SK-N-SH (cell line): ENCODE results near the gene PRR11.

Source experiments
- CHD2 ChIP-seq: fragments of 150-350 bp; IDR thresholded peaks from 2 replicates; pipeline ENCODE4 v1.6.1; 2018; ENCODE audit warnings: low read length; ENCODE audit not compliant: partially characterized antibody
- CTCF ChIP-seq: fragments of 200-600 bp; sonication (generic); IDR thresholded peaks from 2 replicates; pipeline ENCODE4 v1.6.1; 2017; ENCODE audit warnings: antibody characterized with exemption, mild to moderate bottlenecking, moderate library complexity
- FOXM1 ChIP-seq: IDR thresholded peaks from 2 replicates; pipeline ENCODE4 v1.4.0; 2012; ENCODE audit warnings: low read depth, mild to moderate bottlenecking
- JUND ChIP-seq: IDR thresholded peaks from 2 replicates; pipeline ENCODE4 v1.4.0; 2012
- REST ChIP-seq: IDR thresholded peaks from 2 replicates; pipeline ENCODE4 v1.6.1; 2012; ENCODE audit warnings: mild to moderate bottlenecking, low read depth, low read length, moderate library complexity
- RXRA ChIP-seq: IDR thresholded peaks from 2 replicates; pipeline ENCODE4 v1.4.0; 2012; ENCODE audit warnings: low read depth, mild to moderate bottlenecking, borderline replicate concordance
- TAF1 ChIP-seq: IDR thresholded peaks from 2 replicates; pipeline ENCODE4 v1.6.1; 2012; ENCODE audit warnings: low read depth, mild to moderate bottlenecking, low read length, moderate library complexity, borderline replicate concordance
- TEAD4 ChIP-seq: IDR thresholded peaks from 2 replicates; pipeline ENCODE4 v1.4.0; 2012; ENCODE audit warnings: mild to moderate bottlenecking, borderline replicate concordance; ENCODE audit not compliant: insufficient read depth
- TF ChIP-seq, protein P1 (sequence below): IDR thresholded peaks from 2 replicates; pipeline ENCODE4 v1.4.0; 2012; ENCODE audit warnings: low read depth

DNA sequence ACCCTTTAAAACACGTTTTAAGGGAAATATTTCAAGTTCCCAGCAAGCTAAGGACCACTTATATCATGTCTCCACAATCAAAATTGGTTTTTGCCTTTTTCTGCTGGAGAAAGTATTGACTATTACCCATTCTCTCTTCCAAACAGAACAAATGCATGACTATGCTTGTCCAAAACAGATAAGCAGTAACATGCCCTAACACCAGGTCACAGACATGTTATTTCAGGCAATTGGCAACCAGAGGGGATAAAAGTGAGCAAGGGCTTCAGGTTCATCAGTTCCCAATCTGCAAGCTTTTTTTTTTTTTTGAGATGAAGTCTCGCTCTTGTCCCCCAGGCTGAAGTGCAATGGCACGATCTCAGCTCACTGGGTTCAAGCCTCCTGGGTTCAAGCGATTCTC, 15.6 kb upstream of the PRR11 start:
- TF ChIP-seq CTCF = no peak
- TF ChIP-seq CHD2 = no peak
- no peak for TF ChIP-seq FOXM1
- no peak for TF ChIP-seq REST
- no peak for TF ChIP-seq JUND
- TF ChIP-seq, protein P1, sequence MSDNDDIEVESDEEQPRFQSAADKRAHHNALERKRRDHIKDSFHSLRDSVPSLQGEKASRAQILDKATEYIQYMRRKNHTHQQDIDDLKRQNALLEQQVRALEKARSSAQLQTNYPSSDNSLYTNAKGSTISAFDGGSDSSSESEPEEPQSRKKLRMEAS = no peak
- TF ChIP-seq TEAD4 = no peak
- no peak for TF ChIP-seq RXRA
- TF ChIP-seq TAF1 = no peak
